ENCODE results near the gene ALPK3. TPM values are rescaled to one million over a fixed set of nuclear protein-coding genes. Genes with fewer than 3 reads are reported as not detected.

The ALPK3 gene
- total RNA-seq, 1 experiment from 2014 or later = 0.07 TPM

GRCh38 chr15:84881520-84881830 lies 64.3 kb downstream of the ALPK3 start:
- Mint-ChIP-seq H3K36me3 (ENCODE audit: insufficient read depth, unreplicated experiment) (no peaks in the 10 kb centered on the region), H3K27ac (ENCODE audit: low read depth, unreplicated experiment) (no peak overlapping the region), H3K27me3 (ENCODE audit: insufficient read depth, unreplicated experiment) (no peaks in the 10 kb centered on the region), H3K4me1 (ENCODE audit: insufficient read depth, unreplicated experiment) (no peaks in the 10 kb centered on the region), H3K4me3 (ENCODE audit: unreplicated experiment) (no peak overlapping the region), H3K9me3 (ENCODE audit: unreplicated experiment) (no peaks in the 10 kb centered on the region)
- ChIA-PET POLR2A (interaction anchor here (0.5 to 0.7 kb wide), 2 partner anchors 16 to 535 kb away, joined by 3 read pairs; no protein-coding TSS in a partner anchor), CTCF (interaction anchor here (0.5 kb wide), 1 partner anchor 141 kb away, joined by 3 read pairs; no protein-coding TSS in a partner anchor)
- TF ChIP-seq CTCF (IDR thresholded peaks at IDR 0.05; ENCODE audit: unreplicated experiment) = no peak
- DNase-seq (ENCODE audit: unreplicated experiment) = no peak
- intact Hi-C loops (cut with micrococcal nuclease) = no loop called here
- no TSS peak for BruUV-seq (replicated peaks)

GRCh38 chr15:84883466-84883865 lies 66.3 kb downstream of the ALPK3 start:
- H3K27ac Mint-ChIP-seq (ENCODE audit: low read depth, unreplicated experiment) = no peak overlapping the region
- H3K27me3 Mint-ChIP-seq (ENCODE audit: insufficient read depth, unreplicated experiment) = no peaks in the 10 kb centered on the region
- intact Hi-C loops (cut with micrococcal nuclease) = no loop called here

DNA sequence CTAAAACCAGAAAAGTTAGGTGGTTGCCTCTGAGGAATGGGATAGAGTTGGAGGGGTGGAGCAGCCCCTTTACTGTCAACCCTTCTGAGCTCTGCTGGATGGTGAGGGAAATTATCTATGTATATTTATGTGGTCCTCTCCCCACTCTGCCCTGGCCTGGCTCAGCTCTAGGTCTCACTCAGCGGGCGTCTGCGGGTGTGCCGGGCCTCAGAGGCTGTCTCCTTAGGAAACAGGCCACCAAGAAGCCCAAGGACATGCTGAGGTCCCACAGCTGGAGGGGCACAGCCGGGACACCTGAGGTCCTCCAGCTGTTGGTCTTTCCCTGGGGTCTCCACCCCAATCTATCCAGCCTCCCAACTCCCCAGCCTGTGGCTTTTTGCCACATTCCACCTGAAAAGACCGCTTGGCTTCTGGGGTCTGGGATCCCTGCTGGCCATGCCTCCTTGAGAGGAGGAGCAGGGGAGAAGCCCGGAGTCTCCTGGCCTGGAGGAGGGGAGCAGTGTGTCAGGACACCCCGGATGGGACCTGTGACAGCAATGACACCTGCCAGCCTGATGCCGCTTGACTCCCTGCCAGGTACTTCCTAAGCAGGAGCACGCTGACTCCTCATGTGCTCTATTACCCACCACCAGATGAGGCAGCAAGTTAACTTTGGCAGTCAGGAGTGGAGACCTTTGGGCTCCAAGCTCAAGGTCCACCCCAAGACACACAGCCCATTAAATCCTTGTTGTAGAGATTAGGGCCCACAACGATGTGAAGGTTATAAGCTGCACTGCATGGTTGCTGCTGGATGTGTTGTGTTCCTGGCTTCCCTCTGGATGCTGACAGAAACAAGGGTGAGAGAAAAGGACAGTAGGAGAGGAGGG lies 67.0 kb downstream of the ALPK3 start, which contains the start of gene SLC28A1:
Gene SLC28A1 (plus strand): TSS at position 747 of the 866 bp plus-strand sequence. CDS start 3,099 bp downstream, outside the sequence.
- intact Hi-C loops (cut with micrococcal nuclease) = no loop called here
- Mint-ChIP-seq H3K36me3 (ENCODE audit: insufficient read depth, unreplicated experiment) (no peaks in the 10 kb centered on the region), H3K9me3 (ENCODE audit: unreplicated experiment) (no peaks in the 10 kb centered on the region), H3K27ac (ENCODE audit: low read depth, unreplicated experiment) (no peak within 1 kb of the TSS), H3K4me1 (ENCODE audit: insufficient read depth, unreplicated experiment) (no peaks in the 10 kb centered on the region), H3K4me3 (ENCODE audit: unreplicated experiment) (no peak within 1 kb of the TSS), H3K27me3 (ENCODE audit: insufficient read depth, unreplicated experiment) (no peaks in the 10 kb centered on the region)
- no TSS peak for BruUV-seq (replicated peaks)
- TF ChIP-seq CTCF (IDR thresholded peaks at IDR 0.05; ENCODE audit: unreplicated experiment) = no peak
- ChIA-PET POLR2A (no interaction called here), CTCF (interaction anchor here (0.7 kb wide), 1 partner anchor 23 kb away, joined by 4 read pairs; no protein-coding TSS in a partner anchor)
- DNase-seq (ENCODE audit: unreplicated experiment) = no peak

More at GRCh38 chr15:84883466-84883865, 66.3 kb downstream of the ALPK3 start:
- BruUV-seq (replicated peaks) = no TSS peak
- H3K9me3 Mint-ChIP-seq (ENCODE audit: unreplicated experiment) = no peaks in the 10 kb centered on the region
- CTCF ChIA-PET = interaction anchor here (0.7 kb wide), 1 partner anchor 23 kb away, joined by 4 read pairs; no protein-coding TSS in a partner anchor
- POLR2A ChIA-PET = no interaction called here
- H3K4me3 Mint-ChIP-seq (ENCODE audit: unreplicated experiment) = no peak overlapping the region
- no peaks in the 10 kb centered on the region for H3K36me3 Mint-ChIP-seq (ENCODE audit: insufficient read depth, unreplicated experiment)
- no peak for TF ChIP-seq CTCF (IDR thresholded peaks at IDR 0.05; ENCODE audit: unreplicated experiment)
- no peaks in the 10 kb centered on the region for H3K4me1 Mint-ChIP-seq (ENCODE audit: insufficient read depth, unreplicated experiment)
- no peak for DNase-seq (ENCODE audit: unreplicated experiment)

GRCh38 chr15:84885801-84886200 lies 68.6 kb downstream of the ALPK3 start:
- no peak overlapping the region for H3K27ac Mint-ChIP-seq (ENCODE audit: low read depth, unreplicated experiment)
- no peaks in the 10 kb centered on the region for H3K9me3 Mint-ChIP-seq (ENCODE audit: unreplicated experiment)
- ChIA-PET CTCF (interaction anchor here (0.7 kb wide), 1 partner anchor 314 kb away, joined by 3 read pairs; no protein-coding TSS in a partner anchor), POLR2A (no interaction called here)
- no peak for TF ChIP-seq CTCF (IDR thresholded peaks at IDR 0.05; ENCODE audit: unreplicated experiment)
- no peaks in the 10 kb centered on the region for H3K4me1 Mint-ChIP-seq (ENCODE audit: insufficient read depth, unreplicated experiment)
- H3K4me3 Mint-ChIP-seq (ENCODE audit: unreplicated experiment) = no peak overlapping the region
- intact Hi-C loops (cut with micrococcal nuclease) = no loop called here
- no peaks in the 10 kb centered on the region for H3K36me3 Mint-ChIP-seq (ENCODE audit: insufficient read depth, unreplicated experiment)
- no peak for DNase-seq (ENCODE audit: unreplicated experiment)
- BruUV-seq (replicated peaks) = no TSS peak
- peaks cover 5% of the 10 kb centered on the region for H3K27me3 Mint-ChIP-seq (ENCODE audit: insufficient read depth, unreplicated experiment)
